Activated gamma-delta T cell (primary cell): ENCODE measurements around the gene STMND1.

Source experiments
- DNase-seq: peaks from one replicate; lab custom pipeline; 2025; lab: John Stamatoyannopoulos, UW

Gene STMND1

DNA sequence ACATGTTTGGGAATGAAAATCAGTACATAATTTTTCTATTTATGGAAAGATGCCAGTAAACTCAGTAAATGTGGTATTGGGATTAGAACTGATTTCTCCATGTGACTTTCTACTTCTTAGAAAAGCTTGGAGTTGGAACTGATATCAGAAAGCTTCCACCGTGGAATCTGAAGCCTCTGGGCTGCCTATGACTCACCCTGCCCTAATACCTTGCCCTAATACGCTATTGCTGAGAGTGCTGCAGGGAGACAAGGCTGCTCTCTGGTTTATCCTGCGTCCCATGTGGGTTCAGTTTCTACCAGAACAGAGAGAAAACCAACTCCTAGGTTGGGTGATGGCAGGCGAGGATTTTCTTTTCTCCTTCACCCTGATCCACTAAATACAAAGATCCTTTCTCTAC is 3.3 kb upstream of the STMND1 start:
- DNase-seq, result no peak

DNA sequence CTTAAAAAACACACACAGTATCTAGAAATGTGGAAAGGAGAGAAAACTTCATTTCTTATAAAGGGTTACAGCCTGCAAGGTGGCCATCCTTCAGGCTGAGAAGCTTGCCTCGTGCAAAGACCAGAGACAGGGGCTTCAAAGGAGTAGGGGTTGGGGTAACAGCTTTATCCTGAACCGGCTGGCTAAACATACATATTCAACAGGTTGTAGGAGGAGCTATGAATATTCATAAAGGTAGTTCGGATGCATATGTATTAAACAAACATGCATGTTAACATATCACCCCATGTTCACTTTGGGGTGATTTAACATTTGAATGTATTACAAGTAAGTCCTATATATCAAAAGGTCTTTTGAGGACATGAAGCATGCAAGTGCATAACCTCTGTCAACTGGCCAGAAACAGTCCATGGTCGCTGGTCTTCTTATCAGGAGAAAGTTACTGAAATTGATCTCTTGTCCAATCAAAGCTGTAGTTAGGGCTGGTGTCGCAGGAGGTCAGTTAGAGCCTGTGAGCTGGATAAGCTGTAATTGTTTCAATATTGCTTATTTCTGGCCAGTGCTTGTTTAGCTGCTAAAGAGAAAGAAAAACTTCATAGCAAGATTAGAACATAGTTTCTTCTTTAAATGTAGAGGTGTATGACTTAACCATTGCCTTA is 2.3 kb upstream of the STMND1 start:
- no peak for DNase-seq

GRCh38 chr6:17100806-17101205 is 1.0 kb upstream of the STMND1 start:
- no peak for DNase-seq

- DNase-seq, result no peak
These were observed 514 bp downstream of the STMND1 start for GRCh38 chr6:17102258-17102870.

GRCh38 chr6:17103715-17104114 is 1.9 kb downstream of the STMND1 start:
- no peak for DNase-seq

- DNase-seq, result no peak
These were observed 6.0 kb downstream of the STMND1 start for GRCh38 chr6:17107863-17108262.

DNA sequence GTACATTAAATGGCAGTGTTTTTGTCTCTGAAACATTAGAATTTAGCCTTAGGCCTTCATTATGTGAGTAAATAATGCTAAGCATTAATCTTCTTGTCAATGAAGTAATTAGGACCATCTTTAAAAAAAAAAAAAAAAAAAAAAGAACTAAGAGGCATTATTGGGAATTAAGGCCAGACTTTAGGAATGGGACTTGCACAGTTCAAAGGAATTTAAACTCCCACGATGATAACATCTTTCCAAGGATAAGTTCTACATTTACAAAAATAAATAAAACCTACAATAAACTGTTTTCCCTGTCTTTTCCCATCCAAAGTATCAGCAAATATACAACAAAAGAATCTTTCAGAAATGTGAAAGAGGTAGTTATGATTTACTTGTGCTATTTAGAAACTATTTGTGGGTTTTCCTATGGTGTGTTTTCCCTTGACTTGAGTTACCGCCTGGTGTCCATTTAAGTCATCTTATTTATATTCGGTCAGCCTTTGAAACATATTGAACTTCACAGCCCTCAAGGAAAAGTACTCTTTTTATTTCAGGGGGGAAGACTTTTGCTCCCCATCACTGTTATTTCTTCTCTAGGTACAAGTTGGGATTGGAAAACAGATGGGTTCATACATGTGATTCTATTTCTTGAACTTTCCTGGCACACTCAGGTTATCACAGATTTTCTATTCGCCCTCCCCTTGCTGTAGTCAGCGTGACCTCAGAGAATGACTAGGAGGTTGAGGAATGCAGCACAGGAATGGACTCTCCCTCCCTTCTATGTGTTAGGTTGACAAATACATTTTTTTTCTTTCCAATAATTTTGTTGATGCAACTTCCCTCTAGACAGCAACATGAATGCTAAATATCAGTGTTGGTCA is 13.6 kb downstream of the STMND1 start:
- DNase-seq, result no peak

DNA sequence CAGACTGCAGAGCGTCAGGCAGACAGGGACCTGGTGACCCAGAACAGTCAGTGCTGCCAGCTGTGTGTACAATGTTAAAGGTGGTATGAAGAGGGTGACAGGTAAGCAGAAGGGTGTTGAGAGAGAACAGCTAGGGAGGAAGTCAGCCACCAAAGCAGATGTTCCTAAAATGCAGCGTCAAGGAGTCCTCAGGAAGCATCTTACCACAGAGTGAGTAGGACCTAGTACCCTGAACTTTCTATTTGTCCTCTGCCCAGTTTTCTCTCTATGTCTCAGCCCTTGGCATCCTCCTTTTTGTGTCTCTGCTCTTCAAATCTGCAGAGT is 14.2 kb downstream of the STMND1 start:
- DNase-seq, result no peak

DNA sequence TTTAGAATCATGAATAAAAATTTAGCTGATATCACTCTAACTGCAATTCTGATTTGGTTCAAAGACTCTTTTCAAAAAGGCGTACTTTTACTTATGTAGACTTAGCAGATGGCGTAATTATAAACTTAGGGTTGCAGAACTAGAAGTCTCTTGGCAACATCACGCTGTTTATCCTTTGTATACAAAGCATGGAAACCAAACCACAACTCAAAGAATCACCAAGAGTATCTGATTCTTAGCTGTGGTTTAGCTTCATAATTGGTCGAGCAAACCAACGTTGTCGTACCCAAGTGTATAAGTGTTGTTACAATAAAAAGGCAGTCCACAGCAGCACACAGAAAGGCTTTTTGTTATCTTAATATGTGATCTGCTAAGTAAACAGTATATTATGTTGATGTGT is 18.2 kb downstream of the STMND1 start:
- DNase-seq, result no peak

- no peak for DNase-seq
These were observed 23.6 kb downstream of the STMND1 start for GRCh38 chr6:17125407-17125806.

- DNase-seq, result no peak
These were observed 28.9 kb downstream of the STMND1 start for GRCh38 chr6:17130786-17131185.

GRCh38 chr6:17132967-17133366 is 31.1 kb downstream of the STMND1 start:
- no peak for DNase-seq

DNA sequence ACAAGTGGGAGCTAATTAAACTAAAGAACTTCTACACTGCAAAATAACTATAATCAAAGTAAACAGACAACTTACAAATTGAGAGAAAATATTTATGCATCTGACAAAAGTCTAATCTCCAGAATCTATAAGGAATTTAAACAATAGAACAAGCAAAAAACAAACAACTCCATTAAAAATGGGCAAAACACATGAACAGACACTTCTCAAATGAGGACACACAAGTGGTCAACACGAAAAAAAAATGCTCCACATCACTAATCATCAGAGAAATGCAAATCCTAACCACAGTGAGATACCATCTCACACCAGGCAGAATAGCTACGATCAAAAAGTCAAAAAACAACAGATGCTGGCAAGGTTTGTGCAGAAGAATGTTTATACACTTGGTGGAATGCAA is 36.2 kb downstream of the STMND1 start:
- DNase-seq, result no peak

DNA sequence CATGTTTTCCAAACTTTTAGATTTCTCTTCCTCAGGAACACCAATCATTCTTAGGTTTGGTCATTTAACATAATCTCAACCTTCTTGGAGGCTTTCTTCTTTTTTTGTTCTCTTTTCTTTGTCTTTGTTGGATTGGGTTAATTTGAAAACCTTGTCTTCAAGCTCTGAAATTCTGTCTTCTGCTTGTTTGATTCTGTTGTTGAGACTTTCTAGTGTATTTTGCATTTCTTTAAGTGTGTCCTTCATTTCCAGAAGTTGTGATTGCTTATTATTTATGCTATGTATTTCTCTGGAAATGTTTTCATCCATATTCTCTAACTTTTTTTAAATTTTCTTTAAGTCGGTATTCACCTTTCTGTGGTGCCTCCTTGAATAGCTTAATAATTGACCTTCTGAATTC is 42.2 kb downstream of the STMND1 start:
- no peak for DNase-seq

GRCh38 chr6:17149571-17149970 is 47.7 kb downstream of the STMND1 start:
- DNase-seq, result no peak

DNA sequence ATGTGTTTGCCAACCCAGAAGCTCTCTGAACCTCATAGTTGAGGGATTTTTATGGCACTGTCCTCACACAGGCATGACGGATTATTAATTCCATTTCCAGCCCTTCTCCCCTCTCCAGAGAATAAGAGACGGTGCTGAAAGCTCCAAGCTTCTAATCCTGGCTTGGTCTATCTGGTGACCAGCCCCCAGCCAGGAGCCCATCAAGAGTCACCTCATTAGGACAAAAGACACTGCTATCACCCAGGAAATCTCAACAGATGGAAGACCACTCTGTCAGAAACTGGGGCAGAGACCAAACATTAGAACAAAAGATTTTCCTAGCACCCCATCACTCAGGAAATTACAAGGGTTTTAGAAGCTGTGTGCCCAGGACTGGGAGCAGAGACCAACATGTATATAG is 48.2 kb downstream of the STMND1 start:
- DNase-seq, result no peak

DNA sequence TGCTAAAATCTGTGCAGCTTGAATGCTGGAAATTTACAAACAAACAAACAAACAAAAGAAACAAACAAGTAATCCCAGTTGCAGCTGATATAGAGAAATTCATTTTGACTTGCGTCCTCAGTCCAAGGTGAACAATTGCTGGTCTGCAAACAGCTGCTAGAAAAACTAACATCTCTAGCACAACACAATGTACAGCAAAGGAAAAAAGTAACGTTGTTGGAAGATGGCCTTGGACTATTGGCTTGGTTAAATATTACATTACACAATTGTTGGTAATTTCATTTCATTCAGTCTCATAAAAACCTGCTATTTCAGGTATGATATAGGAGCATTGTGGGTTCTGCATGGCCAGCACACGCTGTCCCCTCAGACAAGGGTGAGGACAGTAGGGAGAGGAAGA is 50.0 kb downstream of the STMND1 start:
- no peak for DNase-seq

DNA sequence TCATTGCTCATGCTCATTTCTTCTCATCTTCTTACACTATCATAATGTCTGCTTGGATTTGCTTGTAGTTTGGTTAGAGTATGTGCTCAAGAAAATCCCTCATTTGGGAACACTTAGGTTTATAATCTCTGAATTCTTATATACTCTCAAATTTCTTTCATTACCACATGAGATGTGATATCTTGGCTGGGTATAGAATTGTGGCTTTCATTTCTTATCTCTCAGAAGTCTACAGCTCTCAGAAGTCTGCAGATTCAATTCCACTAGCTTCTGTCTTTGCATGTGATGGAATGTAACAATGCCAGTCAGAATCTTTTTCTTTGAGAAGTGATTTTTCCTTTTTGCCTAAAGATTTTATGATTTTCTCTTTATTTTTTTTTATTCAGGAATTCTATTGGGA is 50.9 kb downstream of the STMND1 start:
- no peak for DNase-seq

- no peak for DNase-seq
These were observed 54.5 kb downstream of the STMND1 start for GRCh38 chr6:17156112-17156921.

DNA sequence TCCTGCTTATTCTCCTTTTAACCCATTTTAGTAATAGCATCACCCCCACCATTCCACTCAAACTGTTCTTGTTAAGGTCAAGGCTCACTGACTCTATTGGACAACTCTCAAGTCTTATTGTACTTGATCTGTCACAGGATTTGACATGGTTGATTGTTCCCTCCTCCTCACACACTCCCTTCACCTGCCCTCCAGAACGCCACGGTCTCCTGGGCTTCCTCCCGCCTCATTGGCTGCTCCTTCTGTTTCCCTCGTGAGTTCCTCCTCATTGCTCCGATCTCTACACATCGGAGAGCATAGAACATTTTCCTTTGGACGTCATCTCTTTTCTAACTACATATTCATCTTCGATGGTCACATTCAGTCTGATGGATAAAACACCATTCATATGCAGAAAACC is 55.1 kb downstream of the STMND1 start:
- DNase-seq, result no peak

GRCh38 chr6:17157617-17158016 is 55.8 kb downstream of the STMND1 start:
- DNase-seq, result no peak

DNA sequence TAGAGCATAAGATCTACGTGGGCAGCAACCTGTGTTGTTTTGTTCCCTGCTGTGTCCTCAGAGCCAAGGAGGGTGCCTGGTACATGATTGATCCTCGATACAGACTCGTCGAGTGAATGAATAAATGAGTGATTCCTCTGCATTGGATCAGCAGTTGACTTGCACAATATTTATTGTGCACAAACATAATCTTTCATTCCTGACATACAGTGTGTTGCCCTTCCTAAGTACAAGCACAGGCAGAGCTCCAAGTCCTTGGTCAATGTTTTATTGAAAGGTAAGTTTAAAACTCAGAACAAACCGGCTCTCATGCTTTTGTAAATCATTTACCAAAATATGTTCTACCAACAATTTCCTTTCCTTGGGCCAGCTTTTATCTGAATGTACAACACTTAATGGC is 57.4 kb downstream of the STMND1 start:
- no peak for DNase-seq
